ENCODE data around the gene USP40. TPM values are rescaled to one million over a fixed set of nuclear protein-coding genes. Genes with fewer than 3 reads are reported as not detected.

The USP40 gene
- total RNA-seq, 4 donors from 2014 or later = 21.8 to 60.3 (median 38.2) TPM

DNA sequence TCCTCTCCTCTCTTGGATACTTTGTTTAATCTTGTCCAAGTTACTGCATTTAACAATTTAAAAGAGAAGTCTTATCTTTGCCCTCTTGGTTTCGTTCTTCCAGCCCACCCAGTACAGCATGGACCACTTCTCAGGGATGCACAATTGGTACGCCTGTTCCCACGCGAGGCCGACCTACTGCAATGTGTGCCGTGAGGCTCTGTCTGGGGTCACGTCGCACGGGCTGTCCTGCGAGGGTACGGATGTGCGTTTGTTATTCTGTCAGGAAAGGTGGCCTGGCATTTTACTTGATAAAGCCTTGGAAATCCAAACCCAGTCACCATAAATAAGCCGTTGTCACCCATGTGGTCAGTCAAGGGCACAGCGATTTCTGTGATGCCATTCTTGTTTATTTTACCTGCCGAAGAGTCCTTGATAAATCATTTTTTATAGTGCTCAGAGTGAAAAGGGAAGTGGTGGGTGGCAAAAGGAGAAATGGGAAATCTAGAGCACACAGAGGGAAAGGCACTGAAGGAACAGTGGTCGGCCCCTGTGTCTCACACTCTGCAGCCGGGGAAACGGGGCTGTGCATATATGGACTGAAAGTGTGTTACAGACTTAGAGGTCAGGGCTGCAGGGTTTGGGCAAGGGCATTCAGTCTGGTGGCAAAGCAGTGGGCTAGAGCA is 131.8 kb downstream of the USP40 start:
- TF ChIP-seq, protein P1, sequence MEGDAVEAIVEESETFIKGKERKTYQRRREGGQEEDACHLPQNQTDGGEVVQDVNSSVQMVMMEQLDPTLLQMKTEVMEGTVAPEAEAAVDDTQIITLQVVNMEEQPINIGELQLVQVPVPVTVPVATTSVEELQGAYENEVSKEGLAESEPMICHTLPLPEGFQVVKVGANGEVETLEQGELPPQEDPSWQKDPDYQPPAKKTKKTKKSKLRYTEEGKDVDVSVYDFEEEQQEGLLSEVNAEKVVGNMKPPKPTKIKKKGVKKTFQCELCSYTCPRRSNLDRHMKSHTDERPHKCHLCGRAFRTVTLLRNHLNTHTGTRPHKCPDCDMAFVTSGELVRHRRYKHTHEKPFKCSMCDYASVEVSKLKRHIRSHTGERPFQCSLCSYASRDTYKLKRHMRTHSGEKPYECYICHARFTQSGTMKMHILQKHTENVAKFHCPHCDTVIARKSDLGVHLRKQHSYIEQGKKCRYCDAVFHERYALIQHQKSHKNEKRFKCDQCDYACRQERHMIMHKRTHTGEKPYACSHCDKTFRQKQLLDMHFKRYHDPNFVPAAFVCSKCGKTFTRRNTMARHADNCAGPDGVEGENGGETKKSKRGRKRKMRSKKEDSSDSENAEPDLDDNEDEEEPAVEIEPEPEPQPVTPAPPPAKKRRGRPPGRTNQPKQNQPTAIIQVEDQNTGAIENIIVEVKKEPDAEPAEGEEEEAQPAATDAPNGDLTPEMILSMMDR (IDR thresholded peaks at IDR 0.05; ENCODE audit: low read depth) = no peak

DNA sequence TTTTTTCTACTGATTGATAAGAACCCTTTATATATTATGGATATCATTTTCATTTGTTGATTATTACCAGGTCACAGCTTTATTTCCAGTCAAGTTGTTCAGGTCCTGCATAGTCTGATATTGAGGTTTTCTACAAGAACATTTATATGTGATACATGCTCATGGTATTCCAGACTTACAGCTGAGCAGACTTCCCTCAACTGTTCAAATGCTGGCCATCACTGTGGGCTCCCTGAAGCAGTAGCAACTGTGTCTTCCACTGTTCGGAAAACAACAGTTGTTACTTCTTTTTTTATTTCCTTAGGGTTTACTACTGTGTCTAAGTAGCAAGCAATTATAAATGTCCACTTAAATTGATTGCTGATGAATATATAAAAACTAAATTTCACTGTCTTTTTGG is 132.8 kb downstream of the USP40 start:
- TF ChIP-seq, protein P1 (IDR thresholded peaks at IDR 0.05; ENCODE audit: low read depth) = no peak

DNA sequence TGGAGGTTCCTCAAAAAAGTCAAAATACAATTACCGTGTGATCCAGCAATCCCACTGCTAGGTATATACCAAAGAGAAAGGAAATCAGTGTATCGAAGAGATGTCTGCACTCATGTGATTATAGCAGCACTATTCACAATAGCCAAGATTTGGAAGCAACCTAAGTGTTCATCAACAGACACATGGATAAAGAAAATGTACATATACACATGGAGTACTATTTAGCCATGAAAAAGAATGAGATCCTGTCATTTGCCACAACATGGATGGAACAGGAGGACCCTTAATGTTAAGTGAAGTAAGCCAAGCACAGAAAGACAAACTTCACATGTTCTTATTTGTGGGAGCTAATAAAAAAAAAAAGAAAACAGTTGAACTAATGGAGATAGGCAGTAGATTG is 133.6 kb downstream of the USP40 start:
- TF ChIP-seq, protein P1 (IDR thresholded peaks at IDR 0.05; ENCODE audit: low read depth) = no peak

DNA sequence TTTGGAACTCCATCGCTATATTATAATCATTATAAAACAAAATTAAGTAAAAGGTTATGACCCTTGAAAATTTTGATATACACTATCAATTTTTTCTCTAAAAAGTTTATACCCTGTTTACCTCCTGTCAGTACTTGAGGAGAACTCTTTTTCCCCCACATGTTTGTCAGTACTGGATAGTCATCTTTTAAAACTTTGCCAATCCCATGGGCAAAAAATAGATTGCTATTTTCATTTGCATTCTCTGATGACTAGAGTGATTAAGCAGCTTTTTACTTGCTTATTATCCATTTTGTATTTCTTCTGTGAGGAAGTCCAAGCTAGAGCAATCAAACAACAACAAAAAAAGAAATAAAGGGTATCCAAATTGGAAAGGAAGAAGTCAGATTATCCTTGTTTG is 135.9 kb downstream of the USP40 start:
- TF ChIP-seq, protein P1 (IDR thresholded peaks at IDR 0.05; ENCODE audit: low read depth) = no peak

DNA sequence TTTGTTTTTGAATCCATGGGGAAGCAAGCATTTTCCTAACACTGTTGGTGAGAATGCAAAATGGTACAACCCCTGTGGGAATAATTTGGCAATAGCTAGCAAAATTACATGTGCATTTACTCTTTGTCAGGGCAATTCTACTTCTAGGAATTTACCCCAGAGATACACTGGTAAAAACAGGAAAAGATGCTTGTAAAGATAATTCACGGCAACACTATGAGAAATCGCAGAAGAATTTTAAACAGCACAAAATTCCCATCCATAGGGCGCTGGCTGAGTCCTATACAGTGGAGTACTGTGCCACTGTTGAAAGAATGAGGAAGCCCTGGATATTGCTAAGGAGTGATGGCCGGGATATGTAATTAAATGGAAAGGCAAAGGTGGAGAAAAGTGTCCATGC is 136.5 kb downstream of the USP40 start:
- TF ChIP-seq, protein P1 (IDR thresholded peaks at IDR 0.05; ENCODE audit: low read depth) = no peak

DNA sequence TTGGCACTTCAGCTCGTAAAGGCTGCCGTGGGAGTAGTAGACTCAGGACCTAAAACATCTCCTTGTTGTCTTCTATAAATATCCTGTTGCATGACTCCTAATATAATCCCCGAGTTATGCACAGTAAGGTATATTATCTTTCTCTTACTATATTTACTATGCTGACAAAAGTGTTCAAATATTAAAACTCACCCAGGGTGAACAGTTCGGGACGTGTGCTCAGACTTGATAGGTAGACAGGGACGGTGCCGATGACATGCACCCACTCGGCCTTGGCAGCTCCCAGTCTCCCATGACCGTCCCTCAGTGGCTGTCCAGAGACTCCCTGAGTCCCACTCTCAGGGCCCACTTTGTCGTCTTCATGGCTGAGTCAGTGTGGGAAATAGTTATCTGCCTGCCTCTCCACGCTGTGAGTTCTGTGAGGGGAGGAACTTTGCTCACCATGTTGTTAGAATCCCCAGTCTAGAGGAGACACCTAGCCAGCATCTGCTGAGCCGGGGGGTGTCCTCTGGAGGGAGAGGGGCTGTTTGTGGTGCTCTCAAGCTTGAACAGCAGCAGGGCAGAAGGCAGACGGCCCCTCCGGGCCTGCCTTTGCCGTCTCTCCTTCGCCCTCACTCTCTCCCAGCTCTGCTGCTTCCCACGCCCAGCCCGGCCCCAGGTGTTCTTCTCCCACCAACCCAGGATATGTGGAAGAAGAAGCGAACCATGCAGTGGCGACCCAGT is 137.2 kb downstream of the USP40 start:
- TF ChIP-seq, protein P1 (IDR thresholded peaks at IDR 0.05; ENCODE audit: low read depth) = no peak

DNA sequence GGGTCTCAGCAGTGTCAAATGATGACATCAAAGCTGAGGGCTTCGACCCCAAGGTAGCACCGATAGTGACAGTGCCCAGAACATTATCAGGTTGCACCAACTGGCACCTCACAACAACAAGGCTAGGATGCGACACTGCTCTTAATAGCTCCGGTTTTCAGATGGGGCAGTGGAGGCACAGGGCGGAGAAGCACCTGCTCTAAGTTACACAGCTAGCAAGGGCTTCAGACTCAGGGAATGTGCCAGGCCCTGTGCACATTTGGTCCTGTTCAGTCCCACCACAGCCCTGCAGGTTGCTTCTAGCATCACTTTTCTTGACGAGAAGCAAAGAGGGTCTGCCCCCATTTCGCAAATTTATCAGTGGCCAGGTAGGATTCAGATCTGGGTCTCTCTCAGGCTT is 138.1 kb downstream of the USP40 start:
- TF ChIP-seq, protein P1 (IDR thresholded peaks at IDR 0.05; ENCODE audit: low read depth) = no peak
